HCT116 (cell line): ENCODE data around the gene STYXL1. TPM values are rescaled to one million over a fixed set of nuclear protein-coding genes. Genes with fewer than 3 reads are reported as not detected.

Experiments used
- ATAC-seq: fragments of 200-7000 bp; cut with Tn5 transposase; 2 replicates; pipeline ENCODE4 v1.9.1; 2020; ENCODE audit warnings: mild to moderate bottlenecking, moderate library complexity
- BruUV-seq: library from RNA; stranded (reverse); fragments of 400-500 nt; replicated peaks from 2 replicates; lab custom pipeline; 2021; lab: Mats Ljungman, UMichigan
- CTCF ChIA-PET: fragments of 300-600 bp; sonication (Branson Sonifier 250); formaldehyde crosslinking; loops from one replicate; lab custom pipeline; 2021; ENCODE audit warnings: antibody characterized with exemption; lab: Charles Lee
- POLR2A ChIA-PET: fragments of 300-600, 350-600 bp; sonication (Branson Sonifier 250); formaldehyde crosslinking; loops from one replicate; lab custom pipeline; 2021; ENCODE audit warnings: antibody characterized with exemption; lab: Charles Lee
- RAD21 ChIA-PET, 2 experiments: fragments of 300-600 bp; sonication (Branson Sonifier 250); formaldehyde crosslinking; loops; one replicate each; lab custom pipeline; 2023; ENCODE audit warnings: low total read pairs in 2 of 2; ENCODE audit not compliant: uncharacterized antibody in 2 of 2, unreplicated experiment in 2 of 2, low non-redundant PET in 1 of 2; lab: Charles Lee
- DNase-seq: peaks from one replicate; pipeline ENCODE4 v3.0.0-alpha.2; 2010; ENCODE audit warnings: low read depth, low spot score
- H2AFZ ChIP-seq: fragments of 200-600 bp; shearing (Covaris generic), sonication (generic); 2 replicates; pipeline ENCODE4 v1.6.1; 2017; ENCODE audit warnings: low read depth, mixed run types, mixed read lengths, antibody characterized with exemption, low read length; ENCODE audit not compliant: poor library complexity, severe bottlenecking
- H3K27ac ChIP-seq: 2 replicates; pipeline ENCODE4 v1.5.1; 2012; ENCODE audit warnings: low read depth, low read length
- H3K27me3 ChIP-seq: fragments of 200-600 bp; sonication (generic); 2 replicates; pipeline ENCODE4 v1.6.1; 2016; ENCODE audit warnings: mixed run types, low read length, mixed read lengths; ENCODE audit not compliant: insufficient read depth
- H3K36me3 ChIP-seq, 2 experiments: fragments of 200-500 bp in 1 of 2; fragments of 200-600 bp in 1 of 2; sonication (Bioruptor generic) in 1 of 2; sonication (generic) in 1 of 2; 2 replicates each; pipeline versions ENCODE4 v1.5.1 to v1.6.1; 2014 to 2016; ENCODE audit warnings: low read length in 2 of 2, inconsistent platforms in 1 of 2, mixed read lengths in 1 of 2, mixed run types in 1 of 2; ENCODE audit not compliant: insufficient read depth in 2 of 2, control insufficient read depth in 1 of 2
- H3K4me1 ChIP-seq, 2 experiments: fragments of 200-600 bp in 1 of 2; sonication (generic) in 1 of 2; 2 replicates each; pipeline versions ENCODE4 v1.5.1 to v1.6.1; 2012 to 2017; ENCODE audit warnings: low read length in 2 of 2, inconsistent platforms in 1 of 2, mild to moderate bottlenecking in 1 of 2, mixed read lengths in 1 of 2, mixed run types in 1 of 2, moderate library complexity in 1 of 2; ENCODE audit not compliant: insufficient read depth in 2 of 2, control insufficient read depth in 1 of 2
- H3K4me2 ChIP-seq: fragments of 200-600 bp; sonication (generic); 2 replicates; pipeline ENCODE4 v1.6.1; 2017; ENCODE audit warnings: mixed run types, low read length, mixed read lengths
- H3K4me3 ChIP-seq, 2 experiments: fragments of 200-600 bp in 1 of 2; sonication (generic) in 1 of 2; replicated peaks in 1 of 2; 2 replicates each; pipeline ENCODE4 v1.5.1; 2011 to 2016; ENCODE audit warnings: low read length in 2 of 2, control low read depth in 1 of 2, low read depth in 1 of 2, mild to moderate bottlenecking in 1 of 2, mixed read lengths in 1 of 2, mixed run types in 1 of 2
- H3K79me2 ChIP-seq: fragments of 200-600 bp; sonication (generic); 2 replicates; pipeline ENCODE4 v1.6.1; 2017; ENCODE audit warnings: mild to moderate bottlenecking, mixed run types, low read length, moderate library complexity, mixed read lengths; ENCODE audit not compliant: insufficient read depth
- H3K9ac ChIP-seq: fragments of 200-600 bp; sonication (generic); 2 replicates; pipeline ENCODE4 v1.6.1; 2016; ENCODE audit warnings: low read length, mixed read lengths
- H3K9me2 ChIP-seq: fragments of 200-600 bp; sonication (generic), shearing (Covaris generic); 2 replicates; pipeline ENCODE4 v1.6.1; 2017; ENCODE audit warnings: mixed run types, mild to moderate bottlenecking, moderate library complexity; ENCODE audit not compliant: insufficient read depth
- H3K9me3 ChIP-seq, 2 experiments: fragments of 200-500 bp in 1 of 2; fragments of 200-600 bp in 1 of 2; sonication (Bioruptor generic) in 1 of 2; sonication (generic) in 1 of 2; 2 replicates each; pipeline ENCODE4 v1.6.1; 2014 to 2017; ENCODE audit warnings: low read length in 2 of 2, mixed read lengths in 2 of 2, inconsistent platforms in 1 of 2, low read depth in 1 of 2, mild to moderate bottlenecking in 1 of 2, mixed run types in 1 of 2, moderate library complexity in 1 of 2; ENCODE audit not compliant: control insufficient read depth in 1 of 2, insufficient read depth in 1 of 2
- H4K20me1 ChIP-seq: fragments of 200-600 bp; sonication (generic), shearing (Covaris generic); 2 replicates; pipeline ENCODE4 v1.6.1; 2017; ENCODE audit warnings: mixed run types, mild to moderate bottlenecking, moderate library complexity; ENCODE audit not compliant: insufficient read depth
- CBX3 ChIP-seq: IDR thresholded peaks from 2 replicates; pipeline ENCODE4 v1.6.1; 2012; ENCODE audit warnings: low read depth
- CEBPB ChIP-seq: IDR thresholded peaks from 2 replicates; pipeline ENCODE4 v1.6.1; 2012; ENCODE audit warnings: low read depth
- EGR1 ChIP-seq: IDR thresholded peaks from 2 replicates; pipeline ENCODE4 v1.6.1; 2012; ENCODE audit warnings: low read depth
- ELF1 ChIP-seq: IDR thresholded peaks from 2 replicates; pipeline ENCODE4 v1.6.1; 2012; ENCODE audit warnings: low read depth, borderline replicate concordance
- EZH2phosphoT487 ChIP-seq: fragments of 200-600 bp; IDR thresholded peaks from 2 replicates; pipeline ENCODE4 v1.6.1; 2018; ENCODE audit warnings: antibody characterized with exemption, borderline replicate concordance
- FOSL1 ChIP-seq: IDR thresholded peaks from 2 replicates; pipeline ENCODE4 v1.6.1; 2012; ENCODE audit warnings: low read depth
- JUND ChIP-seq: IDR thresholded peaks from 2 replicates; pipeline ENCODE4 v1.6.1; 2012
- POLR2A ChIP-seq: IDR thresholded peaks from 2 replicates; pipeline ENCODE4 v1.7.0; 2011; ENCODE audit warnings: borderline replicate concordance; ENCODE audit not compliant: insufficient read depth, insufficient read length; ENCODE audit errors: extremely low read depth
- RAD21 ChIP-seq: IDR thresholded peaks from 2 replicates; pipeline ENCODE4 v1.6.1; 2012; ENCODE audit warnings: low read depth, mild to moderate bottlenecking
- SIN3A ChIP-seq: IDR thresholded peaks from 2 replicates; pipeline ENCODE4 v1.6.1; 2012; ENCODE audit warnings: low read depth
- TCF7L2 ChIP-seq: IDR thresholded peaks from 2 replicates; pipeline ENCODE4 v1.7.0; 2011; ENCODE audit warnings: borderline replicate concordance, inconsistent platforms; ENCODE audit not compliant: insufficient read depth, insufficient read length; ENCODE audit errors: extremely low read depth
- YY1 ChIP-seq: IDR thresholded peaks from 2 replicates; pipeline ENCODE4 v1.6.1; 2011; ENCODE audit warnings: low read length, low read depth, moderate library complexity, mild to moderate bottlenecking; ENCODE audit not compliant: insufficient replicate concordance; ENCODE audit errors: extremely low read depth
- ZFX ChIP-seq: fragments of 450-650 bp; IDR thresholded peaks from 2 replicates; pipeline ENCODE4 v1.6.1; 2017
- ZNF274 ChIP-seq: fragments of 200-500 bp; sonication (Bioruptor generic); IDR thresholded peaks from 2 replicates; pipeline ENCODE4 v1.6.1; 2014; ENCODE audit warnings: mild to moderate bottlenecking, low read depth, low read length, inconsistent platforms
- intact Hi-C: fragments of 100-400 bp; cut with micrococcal nuclease; formaldehyde crosslinking; loops from 2 replicates; pipeline ENCODE4 v1.10.0; 2022
- total RNA-seq: library from RNA; stranded (reverse); gene quantifications from one replicate; pipeline ENCODE4 v1.2.1, GENCODE V29; 2021; ENCODE audit not compliant: unreplicated experiment
- TF ChIP-seq, protein P1 (sequence below): IDR thresholded peaks from 2 replicates; pipeline ENCODE4 v1.6.1; 2011; ENCODE audit warnings: mild to moderate bottlenecking, low read length, moderate library complexity; ENCODE audit not compliant: insufficient replicate concordance; ENCODE audit errors: extremely low read depth
- TF ChIP-seq, protein P2 (sequence below): IDR thresholded peaks from 2 replicates; pipeline ENCODE4 v1.6.1; 2012
- TF ChIP-seq, protein P3 (sequence below), 3 experiments: fragments of 200-600 bp in 1 of 3; sonication (generic) in 1 of 3; IDR thresholded peaks in 2 of 3; conservative IDR thresholded peaks in 1 of 3; 2 replicates each; pipeline ENCODE4 v1.5.1; 2012 to 2017; ENCODE audit warnings: low read depth in 2 of 3, low read length in 2 of 3, antibody characterized with exemption in 1 of 3, borderline replicate concordance in 1 of 3, control low read depth in 1 of 3, mild to moderate bottlenecking in 1 of 3, mixed read lengths in 1 of 3, mixed run types in 1 of 3, moderate library complexity in 1 of 3; ENCODE audit not compliant: insufficient read depth in 1 of 3
- TF ChIP-seq, protein P4 (sequence below): IDR thresholded peaks from 2 replicates; pipeline ENCODE4 v1.6.1; 2012; ENCODE audit warnings: low read depth

The STYXL1 gene
- total RNA-seq, 1 experiment from 2014 or later = 32.5 TPM

DNA sequence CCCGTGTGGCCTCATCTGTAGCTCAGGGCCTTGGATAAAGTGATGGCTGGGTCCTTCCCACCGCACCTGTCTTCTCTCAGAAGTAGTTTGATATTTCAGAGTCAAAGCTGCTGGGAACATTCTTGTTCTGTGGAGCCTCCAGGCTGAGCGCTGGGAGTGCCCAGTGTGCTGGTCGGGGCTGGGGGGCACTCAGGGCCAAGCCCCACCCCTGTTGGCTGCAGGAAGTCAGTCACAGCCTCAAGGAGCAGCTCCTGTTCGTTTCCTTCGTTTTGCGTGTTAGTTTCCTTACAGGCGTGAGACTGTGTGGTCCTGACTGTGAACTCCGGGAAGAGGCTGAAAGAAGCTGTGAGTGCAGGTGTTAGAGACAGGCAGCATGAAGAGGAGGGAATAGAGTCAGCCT is 99.6 kb downstream of the STYXL1 start:
- ChIA-PET POLR2A (no interaction called here), CTCF (no interaction called here)
- H3K36me3 ChIP-seq = no peaks in the 10 kb centered on the region

More for the DNA sequence above, 99.6 kb downstream of the STYXL1 start:
- no peaks in the 10 kb centered on the region for H4K20me1 ChIP-seq
- DNase-seq (no peak), ATAC-seq (no peak)
- no peaks in the 10 kb centered on the region for H3K9me3 ChIP-seq
- no peaks in the 10 kb centered on the region for H3K27me3 ChIP-seq
- H3K9ac ChIP-seq = no peak overlapping the region
- RAD21 ChIA-PET = no interaction called here
- H3K4me2 ChIP-seq = no peak overlapping the region
- BruUV-seq = no TSS peak
- no peak overlapping the region for H3K27ac ChIP-seq
- H2AFZ ChIP-seq = no peak overlapping the region
- no peak overlapping the region for H3K4me3 ChIP-seq
- H3K79me2 ChIP-seq = peaks cover 3% of the 10 kb centered on the region
- no peaks in the 10 kb centered on the region for H3K9me2 ChIP-seq
- peaks cover 12 to 23% of the 10 kb centered on the region in 2 experiments for H3K4me1 ChIP-seq
- intact Hi-C loops = no loop called here
- TF ChIP-seq TCF7L2 = no peak
- TF ChIP-seq POLR2A = no peak
- TF ChIP-seq EGR1 = no peak
- TF ChIP-seq, protein P1, sequence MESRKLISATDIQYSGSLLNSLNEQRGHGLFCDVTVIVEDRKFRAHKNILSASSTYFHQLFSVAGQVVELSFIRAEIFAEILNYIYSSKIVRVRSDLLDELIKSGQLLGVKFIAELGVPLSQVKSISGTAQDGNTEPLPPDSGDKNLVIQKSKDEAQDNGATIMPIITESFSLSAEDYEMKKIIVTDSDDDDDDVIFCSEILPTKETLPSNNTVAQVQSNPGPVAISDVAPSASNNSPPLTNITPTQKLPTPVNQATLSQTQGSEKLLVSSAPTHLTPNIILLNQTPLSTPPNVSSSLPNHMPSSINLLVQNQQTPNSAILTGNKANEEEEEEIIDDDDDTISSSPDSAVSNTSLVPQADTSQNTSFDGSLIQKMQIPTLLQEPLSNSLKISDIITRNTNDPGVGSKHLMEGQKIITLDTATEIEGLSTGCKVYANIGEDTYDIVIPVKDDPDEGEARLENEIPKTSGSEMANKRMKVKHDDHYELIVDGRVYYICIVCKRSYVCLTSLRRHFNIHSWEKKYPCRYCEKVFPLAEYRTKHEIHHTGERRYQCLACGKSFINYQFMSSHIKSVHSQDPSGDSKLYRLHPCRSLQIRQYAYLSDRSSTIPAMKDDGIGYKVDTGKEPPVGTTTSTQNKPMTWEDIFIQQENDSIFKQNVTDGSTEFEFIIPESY = no peak
- no peak for TF ChIP-seq ZFX
- TF ChIP-seq, protein P2, sequence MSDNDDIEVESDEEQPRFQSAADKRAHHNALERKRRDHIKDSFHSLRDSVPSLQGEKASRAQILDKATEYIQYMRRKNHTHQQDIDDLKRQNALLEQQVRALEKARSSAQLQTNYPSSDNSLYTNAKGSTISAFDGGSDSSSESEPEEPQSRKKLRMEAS = no peak
- TF ChIP-seq, protein P3, sequence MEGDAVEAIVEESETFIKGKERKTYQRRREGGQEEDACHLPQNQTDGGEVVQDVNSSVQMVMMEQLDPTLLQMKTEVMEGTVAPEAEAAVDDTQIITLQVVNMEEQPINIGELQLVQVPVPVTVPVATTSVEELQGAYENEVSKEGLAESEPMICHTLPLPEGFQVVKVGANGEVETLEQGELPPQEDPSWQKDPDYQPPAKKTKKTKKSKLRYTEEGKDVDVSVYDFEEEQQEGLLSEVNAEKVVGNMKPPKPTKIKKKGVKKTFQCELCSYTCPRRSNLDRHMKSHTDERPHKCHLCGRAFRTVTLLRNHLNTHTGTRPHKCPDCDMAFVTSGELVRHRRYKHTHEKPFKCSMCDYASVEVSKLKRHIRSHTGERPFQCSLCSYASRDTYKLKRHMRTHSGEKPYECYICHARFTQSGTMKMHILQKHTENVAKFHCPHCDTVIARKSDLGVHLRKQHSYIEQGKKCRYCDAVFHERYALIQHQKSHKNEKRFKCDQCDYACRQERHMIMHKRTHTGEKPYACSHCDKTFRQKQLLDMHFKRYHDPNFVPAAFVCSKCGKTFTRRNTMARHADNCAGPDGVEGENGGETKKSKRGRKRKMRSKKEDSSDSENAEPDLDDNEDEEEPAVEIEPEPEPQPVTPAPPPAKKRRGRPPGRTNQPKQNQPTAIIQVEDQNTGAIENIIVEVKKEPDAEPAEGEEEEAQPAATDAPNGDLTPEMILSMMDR (IDR thresholded peaks at IDR 0.05 in 2 of 3, conservative IDR thresholded peaks at IDR 0.05 in 1 of 3; ENCODE audit: borderline replicate concordance in 1 of 3, insufficient read depth in 1 of 3, low read depth in 2 of 3, low read length in 2 of 3) = no peak
- no peak for TF ChIP-seq YY1
- no peak for TF ChIP-seq CEBPB
- TF ChIP-seq FOSL1 = no peak
- TF ChIP-seq JUND = no peak
- no peak for TF ChIP-seq ELF1
- TF ChIP-seq SIN3A = no peak
- TF ChIP-seq EZH2phosphoT487 = no peak
- TF ChIP-seq RAD21 = no peak
- TF ChIP-seq CBX3 = no peak
- TF ChIP-seq, protein P4, sequence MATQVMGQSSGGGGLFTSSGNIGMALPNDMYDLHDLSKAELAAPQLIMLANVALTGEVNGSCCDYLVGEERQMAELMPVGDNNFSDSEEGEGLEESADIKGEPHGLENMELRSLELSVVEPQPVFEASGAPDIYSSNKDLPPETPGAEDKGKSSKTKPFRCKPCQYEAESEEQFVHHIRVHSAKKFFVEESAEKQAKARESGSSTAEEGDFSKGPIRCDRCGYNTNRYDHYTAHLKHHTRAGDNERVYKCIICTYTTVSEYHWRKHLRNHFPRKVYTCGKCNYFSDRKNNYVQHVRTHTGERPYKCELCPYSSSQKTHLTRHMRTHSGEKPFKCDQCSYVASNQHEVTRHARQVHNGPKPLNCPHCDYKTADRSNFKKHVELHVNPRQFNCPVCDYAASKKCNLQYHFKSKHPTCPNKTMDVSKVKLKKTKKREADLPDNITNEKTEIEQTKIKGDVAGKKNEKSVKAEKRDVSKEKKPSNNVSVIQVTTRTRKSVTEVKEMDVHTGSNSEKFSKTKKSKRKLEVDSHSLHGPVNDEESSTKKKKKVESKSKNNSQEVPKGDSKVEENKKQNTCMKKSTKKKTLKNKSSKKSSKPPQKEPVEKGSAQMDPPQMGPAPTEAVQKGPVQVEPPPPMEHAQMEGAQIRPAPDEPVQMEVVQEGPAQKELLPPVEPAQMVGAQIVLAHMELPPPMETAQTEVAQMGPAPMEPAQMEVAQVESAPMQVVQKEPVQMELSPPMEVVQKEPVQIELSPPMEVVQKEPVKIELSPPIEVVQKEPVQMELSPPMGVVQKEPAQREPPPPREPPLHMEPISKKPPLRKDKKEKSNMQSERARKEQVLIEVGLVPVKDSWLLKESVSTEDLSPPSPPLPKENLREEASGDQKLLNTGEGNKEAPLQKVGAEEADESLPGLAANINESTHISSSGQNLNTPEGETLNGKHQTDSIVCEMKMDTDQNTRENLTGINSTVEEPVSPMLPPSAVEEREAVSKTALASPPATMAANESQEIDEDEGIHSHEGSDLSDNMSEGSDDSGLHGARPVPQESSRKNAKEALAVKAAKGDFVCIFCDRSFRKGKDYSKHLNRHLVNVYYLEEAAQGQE = no peak
- no peak for TF ChIP-seq ZNF274
